Measurements from ENCODE around the gene ARL4A. TPM values are rescaled to one million over a fixed set of nuclear protein-coding genes. Genes with fewer than 3 reads are reported as not detected.

ARL4A gene
- total and polyA plus RNA-seq, 2 of the 13 experiments (the other 11 are each of a cell fraction or from before 2014, with no cell fraction given), result 10.8 to 25.6 TPM

DNA sequence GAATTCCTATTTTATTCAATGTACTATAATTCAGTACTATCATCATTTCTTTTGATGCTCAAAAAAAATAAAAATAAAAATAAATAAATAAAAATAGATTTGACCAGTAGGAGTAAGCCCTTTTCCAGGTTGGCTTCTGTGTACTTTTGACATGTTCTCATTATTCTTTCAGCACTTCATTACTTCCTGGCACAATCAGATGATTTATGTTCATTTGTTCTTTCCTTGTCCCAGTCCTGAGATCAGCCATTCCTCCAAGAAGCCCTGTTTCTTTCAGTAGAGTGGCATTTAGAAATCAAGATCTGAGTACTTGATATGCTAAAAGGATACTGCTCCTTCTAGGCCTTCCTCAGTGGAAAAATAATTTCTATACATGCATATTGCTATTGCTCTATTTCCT is 20.9 kb downstream of the ARL4A start (continued):
- TF ChIP-seq, protein P1, sequence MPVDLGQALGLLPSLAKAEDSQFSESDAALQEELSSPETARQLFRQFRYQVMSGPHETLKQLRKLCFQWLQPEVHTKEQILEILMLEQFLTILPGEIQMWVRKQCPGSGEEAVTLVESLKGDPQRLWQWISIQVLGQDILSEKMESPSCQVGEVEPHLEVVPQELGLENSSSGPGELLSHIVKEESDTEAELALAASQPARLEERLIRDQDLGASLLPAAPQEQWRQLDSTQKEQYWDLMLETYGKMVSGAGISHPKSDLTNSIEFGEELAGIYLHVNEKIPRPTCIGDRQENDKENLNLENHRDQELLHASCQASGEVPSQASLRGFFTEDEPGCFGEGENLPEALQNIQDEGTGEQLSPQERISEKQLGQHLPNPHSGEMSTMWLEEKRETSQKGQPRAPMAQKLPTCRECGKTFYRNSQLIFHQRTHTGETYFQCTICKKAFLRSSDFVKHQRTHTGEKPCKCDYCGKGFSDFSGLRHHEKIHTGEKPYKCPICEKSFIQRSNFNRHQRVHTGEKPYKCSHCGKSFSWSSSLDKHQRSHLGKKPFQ (CRISPR knock-in tag; IDR thresholded peaks at IDR 0.05; ENCODE audit: insufficient replicate concordance), result no peak
- TF ChIP-seq, protein P2, sequence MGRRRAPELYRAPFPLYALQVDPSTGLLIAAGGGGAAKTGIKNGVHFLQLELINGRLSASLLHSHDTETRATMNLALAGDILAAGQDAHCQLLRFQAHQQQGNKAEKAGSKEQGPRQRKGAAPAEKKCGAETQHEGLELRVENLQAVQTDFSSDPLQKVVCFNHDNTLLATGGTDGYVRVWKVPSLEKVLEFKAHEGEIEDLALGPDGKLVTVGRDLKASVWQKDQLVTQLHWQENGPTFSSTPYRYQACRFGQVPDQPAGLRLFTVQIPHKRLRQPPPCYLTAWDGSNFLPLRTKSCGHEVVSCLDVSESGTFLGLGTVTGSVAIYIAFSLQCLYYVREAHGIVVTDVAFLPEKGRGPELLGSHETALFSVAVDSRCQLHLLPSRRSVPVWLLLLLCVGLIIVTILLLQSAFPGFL (CRISPR knock-in tag; IDR thresholded peaks at IDR 0.05), result no peak
- no peak for TF ChIP-seq SP2 (CRISPR knock-in tag; IDR thresholded peaks at IDR 0.05)

DNA sequence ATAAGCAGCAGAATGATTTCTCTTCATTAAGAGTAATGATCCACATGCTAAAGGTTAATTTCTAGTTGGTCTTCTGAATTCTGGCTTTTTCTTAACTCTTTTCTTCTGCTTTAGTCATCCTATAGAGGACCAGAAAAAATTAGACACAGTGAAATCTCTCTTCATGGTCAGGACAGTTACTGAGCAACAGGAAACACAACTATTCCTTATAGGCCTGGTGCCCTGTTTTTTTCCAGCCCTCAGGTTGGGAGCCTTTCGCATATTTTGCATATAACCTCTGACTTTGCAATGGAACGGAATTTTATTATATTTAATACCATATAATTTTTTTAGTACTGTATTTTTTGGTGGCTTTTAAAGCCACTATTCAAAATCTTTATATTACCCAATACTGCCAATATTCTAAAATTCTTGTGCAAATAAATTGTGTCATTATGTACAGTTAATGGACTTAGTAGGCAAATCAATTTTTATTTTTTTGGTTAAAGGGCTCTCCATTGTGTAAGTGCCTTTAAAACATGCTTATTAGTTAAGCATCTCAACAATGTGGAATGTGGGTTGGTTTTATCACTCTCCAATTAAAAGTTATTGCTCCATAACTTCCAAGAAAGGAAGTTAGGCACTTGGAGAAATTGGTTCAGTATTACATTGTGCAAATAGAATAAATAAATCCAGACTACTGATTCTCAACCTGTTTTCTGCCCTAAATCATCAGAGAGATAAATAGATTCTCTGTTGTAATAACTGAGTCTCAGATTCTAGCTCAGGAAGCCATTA is 22.5 kb downstream of the ARL4A start:
- CTCF ChIA-PET (ENCODE audit: low intra/inter-chr PET ratio, low total read pairs), result no interaction called here
- Histone ChIP-seq H3K27ac (ENCODE audit: extremely low read length, insufficient read depth, low read length) (no peak overlapping the region), H3K27me3 (ENCODE audit: control insufficient read depth in 1 of 2, insufficient read depth in 2 of 2, low read length in 2 of 2) (no peaks in the 10 kb centered on the region), H3K36me3 (replicated peaks in 1 of 2; ENCODE audit: control insufficient read depth in 1 of 2, insufficient read depth in 2 of 2, low read length in 2 of 2) (no peaks in the 10 kb centered on the region), H3K79me2 (ENCODE audit: insufficient read depth, low read length) (no peaks in the 10 kb centered on the region), H3K9me3 (ENCODE audit: low read length) (no peaks in the 10 kb centered on the region), H2AFZ (ENCODE audit: low read length) (no peak overlapping the region), H3K4me1 (ENCODE audit: insufficient read depth, low read length) (peaks cover 20% of the 10 kb centered on the region), H3K4me2 (ENCODE audit: low read depth, low read length) (no peak overlapping the region), H3K9ac (ENCODE audit: insufficient read depth, low read depth, low read length) (no peak overlapping the region), H4K20me1 (ENCODE audit: insufficient read depth, low read length) (no peaks in the 10 kb centered on the region), H3K4me3 (replicated peaks in 1 of 3; ENCODE audit: insufficient read depth in 1 of 3, low read depth in 2 of 3, low read length in 3 of 3) (no peak overlapping the region)
- FAIRE-seq, result no peak
- BruUV-seq (replicated peaks), result no TSS peak
- POLR2A ChIA-PET, result no interaction called here
- TF ChIP-seq, protein P3, sequence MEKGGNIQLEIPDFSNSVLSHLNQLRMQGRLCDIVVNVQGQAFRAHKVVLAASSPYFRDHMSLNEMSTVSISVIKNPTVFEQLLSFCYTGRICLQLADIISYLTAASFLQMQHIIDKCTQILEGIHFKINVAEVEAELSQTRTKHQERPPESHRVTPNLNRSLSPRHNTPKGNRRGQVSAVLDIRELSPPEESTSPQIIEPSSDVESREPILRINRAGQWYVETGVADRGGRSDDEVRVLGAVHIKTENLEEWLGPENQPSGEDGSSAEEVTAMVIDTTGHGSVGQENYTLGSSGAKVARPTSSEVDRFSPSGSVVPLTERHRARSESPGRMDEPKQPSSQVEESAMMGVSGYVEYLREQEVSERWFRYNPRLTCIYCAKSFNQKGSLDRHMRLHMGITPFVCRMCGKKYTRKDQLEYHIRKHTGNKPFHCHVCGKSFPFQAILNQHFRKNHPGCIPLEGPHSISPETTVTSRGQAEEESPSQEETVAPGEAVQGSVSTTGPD (CRISPR knock-in tag; IDR thresholded peaks at IDR 0.05), result no peak
- TF ChIP-seq, protein P4, sequence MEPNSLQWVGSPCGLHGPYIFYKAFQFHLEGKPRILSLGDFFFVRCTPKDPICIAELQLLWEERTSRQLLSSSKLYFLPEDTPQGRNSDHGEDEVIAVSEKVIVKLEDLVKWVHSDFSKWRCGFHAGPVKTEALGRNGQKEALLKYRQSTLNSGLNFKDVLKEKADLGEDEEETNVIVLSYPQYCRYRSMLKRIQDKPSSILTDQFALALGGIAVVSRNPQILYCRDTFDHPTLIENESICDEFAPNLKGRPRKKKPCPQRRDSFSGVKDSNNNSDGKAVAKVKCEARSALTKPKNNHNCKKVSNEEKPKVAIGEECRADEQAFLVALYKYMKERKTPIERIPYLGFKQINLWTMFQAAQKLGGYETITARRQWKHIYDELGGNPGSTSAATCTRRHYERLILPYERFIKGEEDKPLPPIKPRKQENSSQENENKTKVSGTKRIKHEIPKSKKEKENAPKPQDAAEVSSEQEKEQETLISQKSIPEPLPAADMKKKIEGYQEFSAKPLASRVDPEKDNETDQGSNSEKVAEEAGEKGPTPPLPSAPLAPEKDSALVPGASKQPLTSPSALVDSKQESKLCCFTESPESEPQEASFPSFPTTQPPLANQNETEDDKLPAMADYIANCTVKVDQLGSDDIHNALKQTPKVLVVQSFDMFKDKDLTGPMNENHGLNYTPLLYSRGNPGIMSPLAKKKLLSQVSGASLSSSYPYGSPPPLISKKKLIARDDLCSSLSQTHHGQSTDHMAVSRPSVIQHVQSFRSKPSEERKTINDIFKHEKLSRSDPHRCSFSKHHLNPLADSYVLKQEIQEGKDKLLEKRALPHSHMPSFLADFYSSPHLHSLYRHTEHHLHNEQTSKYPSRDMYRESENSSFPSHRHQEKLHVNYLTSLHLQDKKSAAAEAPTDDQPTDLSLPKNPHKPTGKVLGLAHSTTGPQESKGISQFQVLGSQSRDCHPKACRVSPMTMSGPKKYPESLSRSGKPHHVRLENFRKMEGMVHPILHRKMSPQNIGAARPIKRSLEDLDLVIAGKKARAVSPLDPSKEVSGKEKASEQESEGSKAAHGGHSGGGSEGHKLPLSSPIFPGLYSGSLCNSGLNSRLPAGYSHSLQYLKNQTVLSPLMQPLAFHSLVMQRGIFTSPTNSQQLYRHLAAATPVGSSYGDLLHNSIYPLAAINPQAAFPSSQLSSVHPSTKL (CRISPR knock-in tag; IDR thresholded peaks at IDR 0.05), result no peak
- TF ChIP-seq ZNF598 (CRISPR knock-in tag; IDR thresholded peaks at IDR 0.05; ENCODE audit: borderline replicate concordance) (no peak), ZNF546 (CRISPR knock-in tag; conservative IDR thresholded peaks at IDR 0.05) (no peak), NFIB (CRISPR knock-in tag; IDR thresholded peaks at IDR 0.05; ENCODE audit: borderline replicate concordance) (no peak), HNRNPK (IDR thresholded peaks at IDR 0.05; ENCODE audit: low read depth, low read length, poor library complexity, severe bottlenecking) (no peak)
- DNase-seq (ENCODE audit: low spot score), result no peak
- in situ Hi-C loops (cut with HindIII; ENCODE audit: extremely low pct_ligation_motif_present, low pct_unique_long_range_greater_than_20kb), result no loop called here
- WGBS (ENCODE audit: low lambda C conversion rate), result 90% methylated on average over 2 of the region's 2 CpGs
- intact Hi-C loops (cut with micrococcal nuclease; ENCODE audit: unreplicated experiment), result no loop called here
- ATAC-seq, result no peak

Measured in HepG2 (cell line).